ENCODE measurements around the gene ARL1. TPM values are rescaled to one million over a fixed set of nuclear protein-coding genes. Genes with fewer than 3 reads are reported as not detected.

ARL1 gene
- total and polyA plus RNA-seq, 2 of the 13 experiments (the other 11 are each of a cell fraction or from before 2014, with no cell fraction given): 90.9 to 123 TPM

GRCh38 chr12:101439236-101439635 lies 31.7 kb upstream of the ARL1 start:
- in situ Hi-C loops (cut with HindIII; ENCODE audit: extremely low pct_ligation_motif_present, low pct_unique_long_range_greater_than_20kb): no loop called here
- Histone ChIP-seq H3K4me3 (replicated peaks in 1 of 3; ENCODE audit: insufficient read depth in 1 of 3, low read depth in 2 of 3, low read length in 3 of 3) (no peak overlapping the region), H3K4me1 (ENCODE audit: insufficient read depth, low read length) (no peaks in the 10 kb centered on the region), H3K9me3 (ENCODE audit: low read length) (no peaks in the 10 kb centered on the region), H2AFZ (ENCODE audit: low read length) (no peak overlapping the region), H4K20me1 (ENCODE audit: insufficient read depth, low read length) (no peaks in the 10 kb centered on the region), H3K27me3 (ENCODE audit: control insufficient read depth in 1 of 2, insufficient read depth in 2 of 2, low read length in 2 of 2) (peaks cover 0 to 7% of the 10 kb centered on the region in 2 experiments; a peak in 2 of 5 replicates), H3K4me2 (ENCODE audit: low read depth, low read length) (no peak overlapping the region), H3K27ac (ENCODE audit: extremely low read length, insufficient read depth, low read length) (no peak overlapping the region), H3K9ac (ENCODE audit: insufficient read depth, low read depth, low read length) (no peak overlapping the region), H3K36me3 (replicated peaks in 1 of 2; ENCODE audit: control insufficient read depth in 1 of 2, insufficient read depth in 2 of 2, low read length in 2 of 2) (no peaks in the 10 kb centered on the region), H3K79me2 (ENCODE audit: insufficient read depth, low read length) (no peaks in the 10 kb centered on the region)
- FAIRE-seq (no peak), DNase-seq (ENCODE audit: low spot score) (no peak), ATAC-seq (no peak)
- intact Hi-C loops (cut with micrococcal nuclease; ENCODE audit: unreplicated experiment): no loop called here
- BruUV-seq (replicated peaks): no TSS peak
- ChIA-PET CTCF (ENCODE audit: low intra/inter-chr PET ratio, low total read pairs) (no interaction called here), POLR2A (no interaction called here)
- 19% methylated on average over 5 of the region's 5 CpGs for WGBS (ENCODE audit: low lambda C conversion rate)
- TF ChIP-seq PPARG (CRISPR knock-in tag; conservative IDR thresholded peaks at IDR 0.05) (no peak), MAFK (conservative IDR thresholded peaks at IDR 0.05 in 1 of 2, IDR thresholded peaks at IDR 0.05 in 1 of 2; ENCODE audit: low read length in 2 of 2) (peak in 1 of 2 experiments; percentile 2; a peak in 1 of 4 replicates), MEIS2 (CRISPR knock-in tag; IDR thresholded peaks at IDR 0.05) (no peak), PHF8 (CRISPR knock-in tag; IDR thresholded peaks at IDR 0.05) (no peak), RBM22 (optimal IDR thresholded peaks at IDR 0.05; ENCODE audit: low read length) (no peak), NFE2L1 (CRISPR knock-in tag; IDR thresholded peaks at IDR 0.05; ENCODE audit: borderline replicate concordance) (no peak), ATF5 (CRISPR knock-in tag; IDR thresholded peaks at IDR 0.05; ENCODE audit: low read depth) (no peak), NCOA2 (CRISPR knock-in tag; IDR thresholded peaks at IDR 0.05) (no peak)

- Histone ChIP-seq H3K79me2 (ENCODE audit: insufficient read depth, low read length) (no peaks in the 10 kb centered on the region), H3K4me2 (ENCODE audit: low read depth, low read length) (no peak overlapping the region), H3K27ac (ENCODE audit: extremely low read length, insufficient read depth, low read length) (no peak overlapping the region), H2AFZ (ENCODE audit: low read length) (peak overlapping the region; percentile 27), H3K9ac (ENCODE audit: insufficient read depth, low read depth, low read length) (no peak overlapping the region), H3K9me3 (ENCODE audit: low read length) (no peaks in the 10 kb centered on the region), H3K4me1 (ENCODE audit: insufficient read depth, low read length) (no peaks in the 10 kb centered on the region), H4K20me1 (ENCODE audit: insufficient read depth, low read length) (no peaks in the 10 kb centered on the region), H3K36me3 (replicated peaks in 1 of 2; ENCODE audit: control insufficient read depth in 1 of 2, insufficient read depth in 2 of 2, low read length in 2 of 2) (no peaks in the 10 kb centered on the region), H3K27me3 (ENCODE audit: control insufficient read depth in 1 of 2, insufficient read depth in 2 of 2, low read length in 2 of 2) (peaks cover 0 to 7% of the 10 kb centered on the region in 2 experiments; a peak in 2 of 5 replicates), H3K4me3 (replicated peaks in 1 of 3; ENCODE audit: insufficient read depth in 1 of 3, low read depth in 2 of 3, low read length in 3 of 3) (no peak overlapping the region)
- ChIA-PET POLR2A (no interaction called here), CTCF (ENCODE audit: low intra/inter-chr PET ratio, low total read pairs) (no interaction called here)
- no TSS peak for BruUV-seq (replicated peaks)
- FAIRE-seq (no peak), DNase-seq (ENCODE audit: low spot score) (no peak), ATAC-seq (no peak)
- in situ Hi-C loops (cut with HindIII; ENCODE audit: extremely low pct_ligation_motif_present, low pct_unique_long_range_greater_than_20kb): no loop called here
- intact Hi-C loops (cut with micrococcal nuclease; ENCODE audit: unreplicated experiment): no loop called here
- TF ChIP-seq HNF1A (IDR thresholded peaks at IDR 0.05; ENCODE audit: low read depth) (no peak), HNF1A (CRISPR knock-in tag; IDR thresholded peaks at IDR 0.05; ENCODE audit: borderline replicate concordance) (no peak), IRF2 (CRISPR knock-in tag; IDR thresholded peaks at IDR 0.05) (no peak), MAF1 (CRISPR knock-in tag; IDR thresholded peaks at IDR 0.05; ENCODE audit: borderline replicate concordance) (no peak), AGO1 (IDR thresholded peaks at IDR 0.05; ENCODE audit: low read depth, low read length, poor library complexity, severe bottlenecking) (no peak), ZNF781 (CRISPR knock-in tag; IDR thresholded peaks at IDR 0.05; ENCODE audit: borderline replicate concordance, not compliant biosample characterization) (no peak), POLR2AphosphoS5 (IDR thresholded peaks at IDR 0.05; ENCODE audit: low read depth, low read length) (no peak), XBP1 (CRISPR knock-in tag; IDR thresholded peaks at IDR 0.05) (no peak), ZFP82 (CRISPR knock-in tag; IDR thresholded peaks at IDR 0.05; ENCODE audit: borderline replicate concordance) (no peak)
Measured at GRCh38 chr12:101436136-101436535, 28.6 kb upstream of the ARL1 start.

All from HepG2 (cell line).